ENCODE results near the gene GAMT.

Gene GAMT

GRCh38 chr19:1428738-1429391 is 27.5 kb upstream of the GAMT start:
- TF ChIP-seq, protein P1, sequence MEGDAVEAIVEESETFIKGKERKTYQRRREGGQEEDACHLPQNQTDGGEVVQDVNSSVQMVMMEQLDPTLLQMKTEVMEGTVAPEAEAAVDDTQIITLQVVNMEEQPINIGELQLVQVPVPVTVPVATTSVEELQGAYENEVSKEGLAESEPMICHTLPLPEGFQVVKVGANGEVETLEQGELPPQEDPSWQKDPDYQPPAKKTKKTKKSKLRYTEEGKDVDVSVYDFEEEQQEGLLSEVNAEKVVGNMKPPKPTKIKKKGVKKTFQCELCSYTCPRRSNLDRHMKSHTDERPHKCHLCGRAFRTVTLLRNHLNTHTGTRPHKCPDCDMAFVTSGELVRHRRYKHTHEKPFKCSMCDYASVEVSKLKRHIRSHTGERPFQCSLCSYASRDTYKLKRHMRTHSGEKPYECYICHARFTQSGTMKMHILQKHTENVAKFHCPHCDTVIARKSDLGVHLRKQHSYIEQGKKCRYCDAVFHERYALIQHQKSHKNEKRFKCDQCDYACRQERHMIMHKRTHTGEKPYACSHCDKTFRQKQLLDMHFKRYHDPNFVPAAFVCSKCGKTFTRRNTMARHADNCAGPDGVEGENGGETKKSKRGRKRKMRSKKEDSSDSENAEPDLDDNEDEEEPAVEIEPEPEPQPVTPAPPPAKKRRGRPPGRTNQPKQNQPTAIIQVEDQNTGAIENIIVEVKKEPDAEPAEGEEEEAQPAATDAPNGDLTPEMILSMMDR (IDR thresholded peaks at IDR 0.05; ENCODE audit: insufficient read depth, low read length, missing control alignments) = no peak

GRCh38 chr19:1427221-1427920 is 26.0 kb upstream of the GAMT start:
- DNase-seq (ENCODE audit: low read depth, low spot score) = no peak
- ChIA-PET CTCF (interaction anchor here (1.0 to 2.1 kb wide), 2 partner anchors 10 to 13 kb away, joined by 3 to 6 read pairs; no protein-coding TSS in a partner anchor), POLR2A (interaction anchor here (0.6 kb wide), 2 partner anchors 9 to 900 kb away, joined by 3 read pairs; no protein-coding TSS in a partner anchor)
- TF ChIP-seq, protein P1 (IDR thresholded peaks at IDR 0.05; ENCODE audit: insufficient read depth, low read length, missing control alignments) = no peak
- H3K4me3 ChIP-seq (ENCODE audit: low read depth, low read length) = no peak overlapping the region

More at GRCh38 chr19:1428738-1429391, 27.5 kb upstream of the GAMT start:
- ChIA-PET CTCF (interaction anchor here (1.0 kb wide), 1 partner anchor 9 kb away, joined by 4 read pairs; no protein-coding TSS in a partner anchor), POLR2A (no interaction called here)
- H3K4me3 ChIP-seq (ENCODE audit: low read depth, low read length) = no peak overlapping the region
- DNase-seq (ENCODE audit: low read depth, low spot score) = no peak

GRCh38 chr19:1426736-1427135 is 25.4 kb upstream of the GAMT start:
- H3K4me3 ChIP-seq (ENCODE audit: low read depth, low read length) = no peak overlapping the region
- TF ChIP-seq, protein P1 (IDR thresholded peaks at IDR 0.05; ENCODE audit: insufficient read depth, low read length, missing control alignments) = no peak
- DNase-seq (ENCODE audit: low read depth, low spot score) = no peak
- ChIA-PET POLR2A (interaction anchor here (0.6 kb wide), 1 partner anchor 901 kb away, joined by 3 read pairs; no protein-coding TSS in a partner anchor), CTCF (interaction anchor here (2.1 kb wide), 1 partner anchor 11 kb away, joined by 6 read pairs; no protein-coding TSS in a partner anchor)

DNA sequence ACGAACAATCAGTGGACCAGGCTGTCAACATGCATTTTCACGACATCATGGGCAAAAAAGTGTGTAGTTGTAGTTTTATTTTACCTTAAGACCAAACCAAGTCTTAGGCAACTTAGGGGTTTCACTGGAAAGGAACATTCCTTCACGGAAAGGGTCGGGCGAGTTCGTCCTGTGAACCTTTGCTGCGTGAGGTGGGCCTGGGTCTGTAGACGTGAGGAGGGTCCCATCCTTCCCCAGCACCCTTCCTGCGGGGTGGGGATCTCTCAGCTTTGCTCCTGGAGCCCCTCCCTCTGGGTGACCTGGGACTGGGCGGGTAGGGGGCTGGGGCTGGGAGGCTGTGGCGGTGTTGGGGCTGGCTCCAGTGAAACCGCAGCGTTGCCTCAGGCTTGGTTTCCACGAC is 24.6 kb upstream of the GAMT start:
- H3K4me3 ChIP-seq (ENCODE audit: low read depth, low read length) = no peak overlapping the region
- POLR2A ChIA-PET = no interaction called here
- CTCF ChIA-PET = interaction anchor here (1.9 to 2.1 kb wide), 2 partner anchors 12 to 24 kb away, joined by 6 read pairs; no protein-coding TSS in a partner anchor
- DNase-seq (ENCODE audit: low read depth, low spot score) = no peak
- TF ChIP-seq, protein P1 (IDR thresholded peaks at IDR 0.05; ENCODE audit: insufficient read depth, low read length, missing control alignments) = no peak

DNA sequence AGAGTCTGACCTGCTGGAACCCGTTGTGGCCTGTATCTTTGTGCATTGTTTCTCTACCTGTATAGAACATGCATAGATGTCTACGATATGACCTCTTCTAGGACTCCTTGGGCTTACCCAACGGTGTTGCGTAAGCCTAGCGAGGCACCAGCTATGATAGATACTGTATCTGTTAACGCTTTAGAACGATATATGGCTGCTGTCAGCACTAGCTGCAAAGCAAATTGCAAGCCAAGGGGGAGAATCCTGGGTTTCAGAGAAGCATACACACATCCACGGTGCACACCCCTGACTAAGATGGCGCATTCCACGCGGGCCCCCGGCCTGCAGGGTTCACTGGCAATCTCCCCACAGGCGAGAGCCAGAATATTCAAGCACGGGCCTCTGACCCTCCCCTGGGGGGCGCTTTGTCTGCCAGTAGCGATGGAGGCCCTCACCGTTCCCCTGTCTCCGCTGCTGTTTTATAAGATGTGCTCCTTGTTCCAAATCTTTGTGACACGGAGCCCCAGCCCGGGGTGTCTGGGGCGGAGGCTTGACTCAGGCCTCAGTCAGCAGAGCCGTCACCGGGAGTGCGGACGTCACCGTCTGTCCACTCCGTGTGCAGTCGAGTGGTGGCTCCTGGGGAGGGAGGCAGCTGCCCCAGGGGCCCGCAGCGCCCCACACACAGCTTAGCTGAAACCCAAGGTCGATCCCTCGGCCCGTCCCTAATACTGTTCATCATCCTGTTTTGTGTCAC is 23.9 kb upstream of the GAMT start:
- TF ChIP-seq, protein P1 (IDR thresholded peaks at IDR 0.05; ENCODE audit: insufficient read depth, low read length, missing control alignments) = no peak
- ChIA-PET CTCF (interaction anchor here (1.9 kb wide), 1 partner anchor 23 kb away, joined by 6 read pairs; no protein-coding TSS in a partner anchor), POLR2A (no interaction called here)
- H3K4me3 ChIP-seq (ENCODE audit: low read depth, low read length) = no peak overlapping the region
- DNase-seq (ENCODE audit: low read depth, low spot score) = no peak

Data from AG04449 (cell line).